Right lobe of liver (tissue), 4 donors: ENCODE measurements around the gene IQSEC1.

Experiments
- CTCF ChIP-seq, 4 donors: fragments of 200-600 bp in 3 of 4; fragments of 450-650 bp in 1 of 4; IDR thresholded peaks; one replicate each; pipeline versions ENCODE4 v1.5.1 to v1.8.0; 2016 to 2022; ENCODE audit warnings: antibody characterized with exemption in 4 of 4, mild to moderate bottlenecking in 2 of 4
- POLR2A ChIP-seq: fragments of 450-650 bp; IDR thresholded peaks from one replicate; pipeline ENCODE4 v1.6.1; 2017; ENCODE audit warnings: antibody characterized with exemption, mild to moderate bottlenecking
- donor health status: DM: no; HTN: no; CAD: no.
- donor health status: DM: no; HTN: no; CAD: no.
- donor health status: DM: no; HTN: yes; CAD: no.

- TF ChIP-seq CTCF (IDR thresholded peaks at IDR 0.05) (no peak), POLR2A (no peak)
Observed at GRCh38 chr3:12979151-12979946, 93.9 kb downstream of the IQSEC1 start.
